Neural cell (in vitro differentiated cells): ENCODE results near the gene TBCK. TPM values are rescaled to one million over a fixed set of nuclear protein-coding genes. Genes with fewer than 3 reads are reported as not detected.

Experiments
- H2AFZ ChIP-seq: fragments of 200-600, 300-800 bp; sonication (generic), shearing (Covaris generic); 2 replicates; pipeline ENCODE4 v1.6.0; 2014; ENCODE audit warnings: low read depth, mild to moderate bottlenecking, antibody characterized with exemption, low read length, moderate library complexity
- H3F3A ChIP-seq: fragments of 200-600 bp; shearing (Covaris generic); 2 replicates; pipeline ENCODE4 v1.6.1; 2016; ENCODE audit warnings: mild to moderate bottlenecking, moderate library complexity, mixed read lengths, antibody characterized with exemption, low read length; ENCODE audit not compliant: insufficient read depth, poor library complexity, severe bottlenecking
- H3K27ac ChIP-seq: fragments of 200-600, 300-800 bp; sonication (generic), shearing (Covaris generic); 2 replicates; pipeline ENCODE4 v1.5.1; 2014; ENCODE audit warnings: mild to moderate bottlenecking, low read length, moderate library complexity
- H3K27me3 ChIP-seq: fragments of 300-800, 200-600 bp; sonication (generic), shearing (Covaris generic); 2 replicates; pipeline ENCODE4 v1.6.0; 2014; ENCODE audit warnings: mild to moderate bottlenecking, low read depth, low read length, moderate library complexity; ENCODE audit not compliant: insufficient read depth
- H3K36me3 ChIP-seq: fragments of 300-800, 200-600 bp; sonication (generic), shearing (Covaris generic); 2 replicates; pipeline ENCODE4 v1.5.1; 2014; ENCODE audit warnings: mild to moderate bottlenecking, antibody characterized with exemption, low read length, moderate library complexity; ENCODE audit not compliant: insufficient read depth
- H3K4me2 ChIP-seq: fragments of 300-800, 200-600 bp; sonication (generic), shearing (Covaris generic); 2 replicates; pipeline ENCODE4 v1.6.0; 2014; ENCODE audit warnings: mild to moderate bottlenecking, low read length
- H3K4me3 ChIP-seq: fragments of 300-800, 200-600 bp; sonication (generic), shearing (Covaris generic); 2 replicates; pipeline ENCODE4 v1.5.1; 2014; ENCODE audit warnings: mild to moderate bottlenecking, low read length, moderate library complexity
- H3K79me2 ChIP-seq: fragments of 200-600 bp; shearing (Covaris generic); replicated peaks from 2 replicates; pipeline ENCODE4 v1.6.0; 2014; ENCODE audit warnings: mild to moderate bottlenecking, low read length, moderate library complexity; ENCODE audit not compliant: insufficient read depth
- H3K9ac ChIP-seq: fragments of 300-800, 200-600 bp; sonication (generic), shearing (Covaris generic); 2 replicates; pipeline ENCODE4 v1.6.1; 2016; ENCODE audit warnings: mild to moderate bottlenecking, low read length, mixed read lengths
- H3K9me2 ChIP-seq: fragments of 200-600 bp; shearing (Covaris generic); 2 replicates; pipeline ENCODE4 v1.6.1; 2016; ENCODE audit warnings: mild to moderate bottlenecking, low read length, mixed read lengths; ENCODE audit not compliant: insufficient read depth
- H3K9me3 ChIP-seq: fragments of 200-600, 300-800 bp; sonication (generic), shearing (Covaris generic); 2 replicates; pipeline ENCODE4 v1.6.1; 2016; ENCODE audit warnings: mild to moderate bottlenecking, mixed run types, low read length, moderate library complexity, mixed read lengths
- H4K20me1 ChIP-seq: fragments of 200-600 bp; shearing (Covaris generic); 2 replicates; pipeline ENCODE4 v1.6.1; 2016; ENCODE audit warnings: mild to moderate bottlenecking, mixed run types; ENCODE audit not compliant: insufficient read depth
- EP300 ChIP-seq: fragments of 450-650 bp; conservative IDR thresholded peaks from 2 replicates; pipeline ENCODE4 v1.6.1; 2014; ENCODE audit warnings: antibody characterized with exemption, mild to moderate bottlenecking, moderate library complexity; ENCODE audit not compliant: poor library complexity, severe bottlenecking
- EZH2 ChIP-seq: fragments of 200-600, 300-800 bp; shearing (Covaris generic), sonication (generic); IDR thresholded peaks from 2 replicates; pipeline ENCODE4 v1.6.1; 2014; ENCODE audit warnings: antibody characterized with exemption, low read length, borderline replicate concordance, mild to moderate bottlenecking; ENCODE audit not compliant: insufficient read depth, poor library complexity, severe bottlenecking
- MXI1 ChIP-seq: fragments of 450-650 bp; conservative IDR thresholded peaks from 2 replicates; pipeline ENCODE4 v1.6.1; 2014; ENCODE audit warnings: antibody characterized with exemption, mild to moderate bottlenecking; ENCODE audit not compliant: poor library complexity, severe bottlenecking
- POLR2AphosphoS5 ChIP-seq: IDR thresholded peaks from 2 replicates; pipeline ENCODE4 v1.6.1; 2012
- RAD21 ChIP-seq: fragments of 450-650 bp; conservative IDR thresholded peaks from 2 replicates; pipeline ENCODE4 v1.6.1; 2014; ENCODE audit warnings: antibody characterized with exemption, mild to moderate bottlenecking, moderate library complexity
- SMC3 ChIP-seq: fragments of 450-650 bp; conservative IDR thresholded peaks from 2 replicates; pipeline ENCODE4 v1.6.1; 2014; ENCODE audit warnings: antibody characterized with exemption, mild to moderate bottlenecking, moderate library complexity; ENCODE audit not compliant: poor library complexity
- TAF1 ChIP-seq: IDR thresholded peaks from 2 replicates; pipeline ENCODE4 v1.6.1; 2012; ENCODE audit warnings: low read depth
- polyA plus RNA-seq: library from polyadenylated mRNA; depleted of rRNA; stranded (reverse); fragments of >200 nt; gene quantifications from 2 replicates; pipeline ENCODE4 v1.2.3, GENCODE V29; 2014
- TF ChIP-seq, protein P1 (sequence below): fragments of 450-650 bp; IDR thresholded peaks from 2 replicates; pipeline ENCODE4 v1.5.1; 2014; ENCODE audit warnings: antibody characterized with exemption, mild to moderate bottlenecking, moderate library complexity; ENCODE audit not compliant: poor library complexity, severe bottlenecking
- TF ChIP-seq, protein P2 (sequence below): IDR thresholded peaks from 2 replicates; pipeline ENCODE4 v1.6.1; 2012; ENCODE audit warnings: borderline replicate concordance

Gene TBCK
- polyA plus RNA-seq, 1 donor from 2014 or later: 55.0 TPM

DNA sequence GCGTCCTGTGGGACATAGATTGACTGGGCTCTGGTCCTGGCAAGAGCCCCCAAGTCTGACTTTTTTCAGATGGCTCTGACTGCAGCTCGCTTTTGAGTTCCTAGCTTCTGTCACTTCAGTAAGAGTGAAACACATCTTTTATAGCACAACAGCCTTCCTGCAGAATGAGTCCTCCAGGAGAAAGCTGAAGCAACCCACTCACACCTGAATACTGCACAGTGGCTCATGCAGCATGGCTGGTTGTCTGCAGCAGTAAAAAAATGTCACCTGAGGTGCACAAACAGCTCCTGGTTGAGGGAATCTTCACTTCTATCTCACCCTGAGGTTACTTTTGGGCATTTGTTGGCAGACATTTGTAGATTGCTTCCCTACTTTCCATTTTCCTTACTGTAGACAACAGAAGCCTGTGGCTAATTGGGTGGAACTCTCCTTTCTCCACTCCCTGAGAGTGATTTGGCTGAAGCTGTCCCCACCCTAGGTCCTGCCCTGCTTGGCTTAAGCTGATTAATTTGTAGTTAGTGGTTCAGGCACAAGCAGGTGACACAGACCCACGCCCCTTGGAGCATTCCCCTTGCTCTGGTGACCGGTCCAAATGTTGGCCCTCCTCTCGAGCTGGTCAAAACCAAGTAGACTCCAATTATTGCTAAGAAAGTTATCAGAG is 321.0 kb downstream of the TBCK start:
- Histone ChIP-seq H3F3A (no peaks in the 10 kb centered on the region), H3K4me3 (no peak overlapping the region), H3K27ac (no peak overlapping the region), H3K27me3 (no peaks in the 10 kb centered on the region), H3K9ac (no peak overlapping the region), H2AFZ (no peak overlapping the region), H3K36me3 (no peaks in the 10 kb centered on the region), H3K9me3 (no peaks in the 10 kb centered on the region), H3K79me2 (no peaks in the 10 kb centered on the region), H3K4me2 (no peak overlapping the region), H3K9me2 (no peaks in the 10 kb centered on the region), H4K20me1 (no peaks in the 10 kb centered on the region)
- TF ChIP-seq, protein P1, sequence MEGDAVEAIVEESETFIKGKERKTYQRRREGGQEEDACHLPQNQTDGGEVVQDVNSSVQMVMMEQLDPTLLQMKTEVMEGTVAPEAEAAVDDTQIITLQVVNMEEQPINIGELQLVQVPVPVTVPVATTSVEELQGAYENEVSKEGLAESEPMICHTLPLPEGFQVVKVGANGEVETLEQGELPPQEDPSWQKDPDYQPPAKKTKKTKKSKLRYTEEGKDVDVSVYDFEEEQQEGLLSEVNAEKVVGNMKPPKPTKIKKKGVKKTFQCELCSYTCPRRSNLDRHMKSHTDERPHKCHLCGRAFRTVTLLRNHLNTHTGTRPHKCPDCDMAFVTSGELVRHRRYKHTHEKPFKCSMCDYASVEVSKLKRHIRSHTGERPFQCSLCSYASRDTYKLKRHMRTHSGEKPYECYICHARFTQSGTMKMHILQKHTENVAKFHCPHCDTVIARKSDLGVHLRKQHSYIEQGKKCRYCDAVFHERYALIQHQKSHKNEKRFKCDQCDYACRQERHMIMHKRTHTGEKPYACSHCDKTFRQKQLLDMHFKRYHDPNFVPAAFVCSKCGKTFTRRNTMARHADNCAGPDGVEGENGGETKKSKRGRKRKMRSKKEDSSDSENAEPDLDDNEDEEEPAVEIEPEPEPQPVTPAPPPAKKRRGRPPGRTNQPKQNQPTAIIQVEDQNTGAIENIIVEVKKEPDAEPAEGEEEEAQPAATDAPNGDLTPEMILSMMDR: no peak
- TF ChIP-seq EP300 (no peak), SMC3 (no peak), MXI1 (no peak), POLR2AphosphoS5 (no peak), TAF1 (no peak), RAD21 (no peak), EZH2 (no peak)
- TF ChIP-seq, protein P2, sequence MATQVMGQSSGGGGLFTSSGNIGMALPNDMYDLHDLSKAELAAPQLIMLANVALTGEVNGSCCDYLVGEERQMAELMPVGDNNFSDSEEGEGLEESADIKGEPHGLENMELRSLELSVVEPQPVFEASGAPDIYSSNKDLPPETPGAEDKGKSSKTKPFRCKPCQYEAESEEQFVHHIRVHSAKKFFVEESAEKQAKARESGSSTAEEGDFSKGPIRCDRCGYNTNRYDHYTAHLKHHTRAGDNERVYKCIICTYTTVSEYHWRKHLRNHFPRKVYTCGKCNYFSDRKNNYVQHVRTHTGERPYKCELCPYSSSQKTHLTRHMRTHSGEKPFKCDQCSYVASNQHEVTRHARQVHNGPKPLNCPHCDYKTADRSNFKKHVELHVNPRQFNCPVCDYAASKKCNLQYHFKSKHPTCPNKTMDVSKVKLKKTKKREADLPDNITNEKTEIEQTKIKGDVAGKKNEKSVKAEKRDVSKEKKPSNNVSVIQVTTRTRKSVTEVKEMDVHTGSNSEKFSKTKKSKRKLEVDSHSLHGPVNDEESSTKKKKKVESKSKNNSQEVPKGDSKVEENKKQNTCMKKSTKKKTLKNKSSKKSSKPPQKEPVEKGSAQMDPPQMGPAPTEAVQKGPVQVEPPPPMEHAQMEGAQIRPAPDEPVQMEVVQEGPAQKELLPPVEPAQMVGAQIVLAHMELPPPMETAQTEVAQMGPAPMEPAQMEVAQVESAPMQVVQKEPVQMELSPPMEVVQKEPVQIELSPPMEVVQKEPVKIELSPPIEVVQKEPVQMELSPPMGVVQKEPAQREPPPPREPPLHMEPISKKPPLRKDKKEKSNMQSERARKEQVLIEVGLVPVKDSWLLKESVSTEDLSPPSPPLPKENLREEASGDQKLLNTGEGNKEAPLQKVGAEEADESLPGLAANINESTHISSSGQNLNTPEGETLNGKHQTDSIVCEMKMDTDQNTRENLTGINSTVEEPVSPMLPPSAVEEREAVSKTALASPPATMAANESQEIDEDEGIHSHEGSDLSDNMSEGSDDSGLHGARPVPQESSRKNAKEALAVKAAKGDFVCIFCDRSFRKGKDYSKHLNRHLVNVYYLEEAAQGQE: no peak

DNA sequence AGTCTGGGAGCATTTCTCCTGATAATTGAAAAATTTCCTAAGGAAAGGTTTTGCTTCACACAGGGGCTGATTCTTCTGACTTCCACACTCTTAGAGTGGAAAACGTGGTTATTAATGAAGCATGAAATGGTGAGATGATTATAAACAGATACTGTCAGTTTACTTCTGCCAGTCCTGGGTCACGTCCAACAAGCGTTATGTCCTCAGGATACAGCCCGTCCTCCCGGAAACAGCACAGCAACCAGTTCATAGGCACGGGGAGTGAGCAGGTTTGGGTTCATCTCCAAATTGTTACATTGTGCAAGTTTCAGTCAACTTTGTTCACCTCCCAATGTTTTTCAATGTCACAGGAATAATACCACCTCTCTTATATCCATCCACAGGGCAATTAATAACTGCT is 321.9 kb downstream of the TBCK start:
- no peaks in the 10 kb centered on the region for H4K20me1 ChIP-seq
- H3K9me2 ChIP-seq: no peaks in the 10 kb centered on the region
- no peak overlapping the region for H3K4me3 ChIP-seq

More for the DNA sequence above, 321.9 kb downstream of the TBCK start:
- no peak overlapping the region for H3K27ac ChIP-seq
- no peaks in the 10 kb centered on the region for H3K27me3 ChIP-seq
- H3K36me3 ChIP-seq: no peaks in the 10 kb centered on the region
- no peaks in the 10 kb centered on the region for H3K9me3 ChIP-seq
- no peak overlapping the region for H2AFZ ChIP-seq
- H3F3A ChIP-seq: no peaks in the 10 kb centered on the region
- no peak overlapping the region for H3K4me2 ChIP-seq
- H3K9ac ChIP-seq: no peak overlapping the region
- H3K79me2 ChIP-seq: no peaks in the 10 kb centered on the region
- TF ChIP-seq SMC3 (no peak), EZH2 (no peak), RAD21 (no peak), POLR2AphosphoS5 (no peak), TAF1 (no peak), EP300 (no peak), MXI1 (no peak)
- TF ChIP-seq, protein P1: no peak
- TF ChIP-seq, protein P2: no peak
